ENCODE data around the gene IRF5.
"Not testable (repeated sequence)": the region's sequence is repeated elsewhere in the genome, so short reads cannot be mapped to it uniquely, and the experiment has no call there.

IRF5 gene

DNA sequence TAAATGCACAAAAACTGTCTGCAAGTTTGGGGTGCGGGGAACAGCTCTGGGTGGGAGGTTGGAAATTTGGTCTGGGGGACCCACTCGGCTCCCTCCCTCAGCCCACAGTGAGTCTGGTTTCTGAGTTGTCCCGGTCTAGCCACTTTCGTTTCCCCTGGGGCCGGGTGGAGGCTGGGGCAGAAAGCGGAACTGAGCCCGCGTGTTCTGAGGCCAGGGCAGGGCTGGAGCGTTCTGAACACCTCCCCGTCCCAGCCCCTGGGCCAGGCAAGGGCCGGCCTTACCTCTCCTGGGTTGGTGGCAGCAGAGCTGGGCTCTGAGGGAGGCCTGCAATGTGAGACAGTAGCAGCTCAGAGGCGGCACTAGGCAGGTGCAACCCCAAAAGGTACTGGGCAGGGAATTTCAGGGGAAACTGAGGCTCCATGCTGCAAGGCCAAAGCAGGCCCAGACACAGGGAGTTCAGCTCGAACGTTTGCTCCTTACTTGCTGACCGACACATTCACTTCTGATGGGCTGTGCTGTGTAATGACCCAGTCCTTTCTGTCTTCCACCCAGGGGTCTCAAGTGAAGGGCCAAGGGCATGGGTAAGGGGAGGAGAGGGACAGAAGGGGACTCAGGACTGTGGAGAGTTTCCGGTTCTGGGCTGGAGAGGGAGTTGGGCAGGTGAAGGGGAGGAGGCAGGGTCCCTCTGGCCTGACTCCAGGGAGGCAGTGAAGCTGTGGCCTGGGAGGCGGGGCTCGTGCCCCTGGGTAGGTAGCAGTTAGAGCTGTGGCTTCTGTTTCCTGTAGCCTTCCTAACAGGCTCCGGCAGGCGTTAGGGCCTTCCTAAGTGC is 3.0 kb downstream of the IRF5 start:
- DNase-seq = peak; percentile 92

DNA sequence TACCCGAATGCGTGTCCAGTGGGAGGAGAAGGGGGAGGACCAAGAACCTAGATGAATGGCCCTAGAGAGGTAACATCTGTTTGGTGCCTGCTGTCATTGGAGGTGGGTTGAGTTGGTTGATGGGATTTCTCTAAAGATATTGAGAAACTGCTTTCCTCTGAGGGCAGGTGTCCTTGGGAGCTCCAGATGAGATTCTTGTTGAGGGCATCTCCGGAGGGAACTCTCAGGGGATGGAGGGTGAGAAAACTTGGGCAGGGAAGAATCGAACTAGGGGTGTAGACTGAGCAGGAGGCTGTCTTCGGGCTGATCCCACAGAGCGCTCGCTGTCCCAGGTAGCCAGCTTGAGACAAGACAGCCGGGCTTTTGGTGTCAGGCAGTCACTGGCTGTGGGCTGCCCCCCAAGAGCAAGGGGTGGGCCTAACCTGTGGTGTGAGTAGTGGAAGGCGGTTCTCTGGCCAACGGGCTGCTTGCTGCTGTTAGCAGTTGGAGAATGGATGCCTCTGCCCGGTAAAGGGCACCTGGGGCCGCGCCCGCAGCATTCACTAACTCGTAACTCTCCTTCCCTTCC is 3.7 kb downstream of the IRF5 start:
- DNase-seq = no peak

DNA sequence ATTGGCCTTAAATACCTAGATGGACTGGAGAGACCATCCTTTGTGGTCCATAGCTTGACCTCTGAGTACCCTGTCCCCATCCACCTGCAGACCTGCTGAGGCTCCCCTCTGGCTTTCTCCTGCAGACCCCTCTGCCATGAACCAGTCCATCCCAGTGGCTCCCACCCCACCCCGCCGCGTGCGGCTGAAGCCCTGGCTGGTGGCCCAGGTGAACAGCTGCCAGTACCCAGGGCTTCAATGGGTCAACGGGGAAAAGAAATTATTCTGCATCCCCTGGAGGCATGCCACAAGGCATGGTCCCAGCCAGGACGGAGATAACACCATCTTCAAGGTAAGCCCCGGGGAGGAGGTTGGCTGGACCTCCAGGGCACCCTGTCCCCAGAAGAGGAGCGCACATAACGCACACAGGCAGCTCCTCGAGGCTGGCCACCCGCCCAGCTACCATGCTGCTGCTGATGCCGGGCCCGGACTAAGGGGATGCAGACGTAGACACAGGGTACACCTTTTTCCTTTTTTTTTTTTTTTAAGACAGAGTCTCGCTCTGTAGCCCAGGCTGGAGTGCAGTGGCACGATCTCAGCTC is 4.3 kb downstream of the IRF5 start:
- DNase-seq = no peak

DNA sequence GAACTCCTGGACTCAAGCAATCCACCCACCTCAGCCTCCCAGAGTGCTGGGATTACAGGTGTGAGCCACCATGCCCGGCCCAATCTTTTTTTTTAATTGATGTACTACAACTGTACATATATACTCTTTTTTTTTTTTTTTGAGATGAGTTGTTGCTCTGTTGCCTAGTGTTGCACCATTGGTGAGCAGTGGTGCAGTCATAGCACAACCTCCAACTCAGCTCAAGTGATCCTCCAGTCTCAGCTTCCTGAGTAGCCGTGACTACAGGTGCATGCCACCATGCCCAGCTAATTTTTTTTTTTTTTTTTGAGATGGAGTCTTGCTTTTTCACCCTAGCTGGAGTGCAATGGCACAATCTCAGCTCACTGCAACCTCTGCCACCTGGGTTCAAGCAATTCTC is 5.5 kb downstream of the IRF5 start:
- not testable (repeated sequence) for DNase-seq

DNA sequence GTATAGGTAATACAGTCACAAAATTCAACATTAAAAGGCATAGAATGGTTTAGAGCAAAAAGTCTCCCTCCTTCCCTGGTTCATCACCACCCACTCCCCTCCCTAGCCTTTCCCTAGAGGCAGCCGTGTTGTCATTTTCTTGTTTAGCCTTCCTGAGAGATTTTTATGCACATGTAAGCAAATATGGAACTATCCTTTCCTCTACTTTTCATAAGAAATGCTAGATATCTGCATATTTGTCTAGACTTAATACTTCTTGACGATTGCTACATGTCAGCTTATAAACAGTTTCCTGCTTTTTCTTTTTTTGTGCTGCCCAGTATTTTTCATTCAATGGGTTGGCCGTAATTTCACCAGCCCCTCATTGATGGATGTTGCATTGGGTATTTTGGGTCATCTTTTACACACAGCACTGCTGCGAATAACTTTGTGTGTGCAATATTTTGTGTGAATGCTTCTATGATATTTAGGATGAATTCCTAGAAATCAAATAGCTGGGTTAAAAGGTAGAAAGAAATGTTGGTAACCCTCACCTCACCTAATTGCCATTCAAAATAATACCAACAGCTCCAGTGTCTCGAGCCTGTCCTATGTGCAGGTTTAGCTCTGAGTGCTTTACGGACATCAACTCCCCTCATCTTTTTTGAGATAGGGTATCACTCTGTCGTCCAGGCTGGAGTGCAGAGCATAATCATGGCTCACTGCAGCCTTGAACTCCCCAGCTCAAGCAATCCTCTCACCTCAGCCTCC is 6.9 kb downstream of the IRF5 start:
- no peak for DNase-seq

DNA sequence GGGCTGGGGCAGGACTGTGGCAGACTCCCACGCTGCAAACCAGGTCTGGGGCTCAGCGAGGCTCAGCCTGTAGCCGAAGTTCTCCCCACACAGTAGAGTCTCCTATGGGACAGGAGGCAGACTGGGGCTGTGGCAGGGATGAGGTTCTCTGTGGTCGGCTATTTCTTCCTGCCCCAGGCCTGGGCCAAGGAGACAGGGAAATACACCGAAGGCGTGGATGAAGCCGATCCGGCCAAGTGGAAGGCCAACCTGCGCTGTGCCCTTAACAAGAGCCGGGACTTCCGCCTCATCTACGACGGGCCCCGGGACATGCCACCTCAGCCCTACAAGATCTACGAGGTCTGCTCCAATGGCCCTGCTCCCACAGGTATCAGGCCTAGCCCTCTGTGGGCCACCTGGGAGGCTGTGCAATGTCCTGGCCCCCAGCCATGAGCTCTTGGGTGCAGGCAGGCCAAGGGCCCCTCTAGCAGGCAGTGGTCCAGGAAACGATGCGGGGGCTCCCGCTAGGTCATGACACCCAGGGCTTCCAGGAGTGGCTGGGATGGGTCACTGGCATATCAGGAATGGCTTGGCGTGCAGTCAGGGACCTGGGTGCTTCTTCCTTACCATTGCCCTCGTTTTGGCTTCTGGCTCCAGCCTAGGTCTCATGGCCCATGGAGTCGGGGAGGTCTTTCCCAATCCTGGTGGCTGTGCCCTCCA is 8.1 kb downstream of the IRF5 start:
- DNase-seq = no peak

DNA sequence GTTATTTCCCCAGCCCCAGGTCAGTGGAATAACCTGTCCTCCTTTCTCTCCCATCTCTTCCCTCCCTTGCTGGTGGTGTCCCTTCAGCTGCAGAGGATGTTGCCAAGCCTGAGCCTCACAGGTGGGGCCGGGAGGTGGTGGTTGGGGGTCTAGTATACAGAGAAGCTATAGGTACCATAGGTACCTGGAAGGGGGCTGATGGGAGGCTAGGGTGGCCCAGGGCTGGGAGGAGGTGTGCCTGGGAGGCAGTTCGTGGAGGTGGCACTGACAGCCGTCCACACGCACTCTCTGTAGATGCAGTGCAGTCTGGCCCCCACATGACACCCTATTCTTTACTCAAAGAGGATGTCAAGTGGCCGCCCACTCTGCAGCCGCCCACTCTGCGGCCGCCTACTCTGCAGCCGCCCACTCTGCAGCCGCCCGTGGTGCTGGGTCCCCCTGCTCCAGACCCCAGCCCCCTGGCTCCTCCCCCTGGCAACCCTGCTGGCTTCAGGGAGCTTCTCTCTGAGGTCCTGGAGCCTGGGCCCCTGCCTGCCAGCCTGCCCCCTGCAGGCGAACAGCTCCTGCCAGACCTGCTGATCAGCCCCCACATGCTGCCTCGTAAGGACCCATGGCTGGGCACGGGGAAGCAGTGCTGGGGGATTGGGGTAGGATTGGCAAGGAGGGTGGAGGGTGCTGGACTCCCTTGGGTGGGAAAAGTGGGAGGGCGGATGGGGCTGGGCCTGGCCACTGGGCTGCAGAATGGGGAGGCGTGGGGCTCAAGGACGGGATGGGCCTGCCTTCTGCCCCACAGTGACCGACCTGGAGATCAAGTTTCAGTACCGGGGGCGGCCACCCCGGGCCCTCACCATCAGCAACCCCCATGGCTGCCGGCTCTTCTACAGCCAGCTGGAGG is 9.5 kb downstream of the IRF5 start:
- no peak for DNase-seq

DNA sequence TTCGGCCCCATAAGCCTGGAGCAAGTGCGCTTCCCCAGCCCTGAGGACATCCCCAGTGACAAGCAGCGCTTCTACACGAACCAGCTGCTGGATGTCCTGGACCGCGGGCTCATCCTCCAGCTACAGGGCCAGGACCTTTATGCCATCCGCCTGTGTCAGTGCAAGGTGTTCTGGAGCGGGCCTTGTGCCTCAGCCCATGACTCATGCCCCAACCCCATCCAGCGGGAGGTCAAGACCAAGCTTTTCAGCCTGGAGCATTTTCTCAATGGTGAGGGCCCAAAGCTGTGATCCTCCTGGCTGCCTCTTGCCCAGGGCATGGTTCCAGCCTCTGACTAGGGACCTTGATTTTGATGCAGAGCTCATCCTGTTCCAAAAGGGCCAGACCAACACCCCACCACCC is 10.1 kb downstream of the IRF5 start:
- no peak for DNase-seq

DNA sequence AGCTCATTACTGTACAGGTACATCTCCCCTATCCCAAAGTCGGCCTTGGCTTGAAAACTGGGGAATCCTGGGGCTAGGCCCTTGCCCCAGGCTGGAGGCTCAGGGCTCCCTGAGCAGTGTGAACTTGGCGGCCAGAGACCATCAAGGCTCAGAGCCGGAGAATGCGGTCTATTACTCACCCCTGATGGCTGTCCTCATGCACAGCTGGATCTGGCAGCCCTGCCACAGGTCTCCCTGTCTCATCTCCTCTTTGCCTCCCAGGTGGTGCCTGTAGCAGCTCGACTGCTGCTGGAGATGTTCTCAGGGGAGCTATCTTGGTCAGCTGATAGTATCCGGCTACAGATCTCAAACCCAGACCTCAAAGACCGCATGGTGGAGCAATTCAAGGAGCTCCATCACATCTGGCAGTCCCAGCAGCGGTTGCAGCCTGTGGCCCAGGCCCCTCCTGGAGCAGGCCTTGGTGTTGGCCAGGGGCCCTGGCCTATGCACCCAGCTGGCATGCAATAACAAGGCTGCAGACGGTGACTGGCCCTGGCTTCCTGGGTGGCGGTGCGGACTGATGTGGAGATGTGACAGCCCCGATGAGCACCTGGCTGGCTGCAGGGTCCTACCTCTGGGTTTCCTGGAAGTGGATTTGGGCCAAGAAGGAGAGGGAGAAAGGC is 10.7 kb downstream of the IRF5 start:
- no peak for DNase-seq

DNA sequence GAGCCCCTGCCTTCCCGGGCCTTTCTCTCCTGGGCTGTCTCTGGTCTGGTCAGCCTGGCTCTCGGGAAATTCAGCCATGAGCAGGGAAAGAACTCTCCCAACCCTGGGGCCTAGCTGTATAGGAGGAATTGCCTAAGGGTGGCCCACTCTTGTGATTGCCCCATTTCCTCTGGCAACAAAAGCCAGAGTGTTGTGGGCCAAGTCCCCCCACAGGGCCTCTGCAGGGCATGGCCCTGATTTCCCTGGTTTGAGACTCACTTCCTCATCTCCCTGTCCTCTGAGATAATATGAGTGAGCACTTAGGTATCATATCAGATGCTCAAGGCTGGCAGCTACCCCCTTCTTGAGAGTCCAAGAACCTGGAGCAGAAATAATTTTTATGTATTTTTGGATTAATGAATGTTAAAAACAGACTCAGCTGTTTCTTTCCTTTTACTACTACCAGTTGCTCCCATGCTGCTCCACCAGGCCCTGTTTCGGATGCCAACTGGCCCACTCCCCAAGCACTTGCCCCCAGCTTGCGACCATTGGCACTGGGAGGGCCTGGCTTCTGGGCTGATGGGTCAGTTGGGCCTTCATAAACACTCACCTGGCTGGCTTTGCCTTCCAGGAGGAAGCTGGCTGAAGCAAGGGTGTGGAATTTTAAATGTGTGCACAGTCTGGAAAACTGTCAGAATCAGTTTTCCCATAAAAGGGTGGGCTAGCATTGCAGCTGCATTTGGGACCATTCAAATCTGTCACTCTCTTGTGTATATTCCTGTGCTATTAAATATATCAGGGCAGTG is 11.4 kb downstream of the IRF5 start:
- peak; percentile 78 for DNase-seq

DNA sequence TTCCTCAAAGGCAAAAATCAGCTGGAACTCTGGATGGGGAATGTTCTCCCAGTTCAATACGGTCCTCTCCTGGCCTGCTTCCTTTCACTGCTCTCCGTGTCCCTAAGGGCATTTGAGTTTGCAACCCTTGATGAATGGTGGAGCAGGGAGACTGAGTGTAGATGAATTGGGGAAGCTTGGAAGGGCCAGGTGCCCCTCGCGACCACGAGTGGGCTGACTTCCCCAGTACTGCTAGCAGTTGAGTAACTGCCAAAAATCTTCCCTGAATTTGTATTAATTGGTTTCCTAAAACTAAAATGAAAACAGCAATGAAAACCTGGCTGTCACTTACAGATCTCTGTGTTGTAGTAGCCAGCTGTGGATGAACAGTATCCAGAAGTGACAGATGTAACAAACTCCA is 13.6 kb downstream of the IRF5 start:
- peak; percentile 30 for DNase-seq

DNA sequence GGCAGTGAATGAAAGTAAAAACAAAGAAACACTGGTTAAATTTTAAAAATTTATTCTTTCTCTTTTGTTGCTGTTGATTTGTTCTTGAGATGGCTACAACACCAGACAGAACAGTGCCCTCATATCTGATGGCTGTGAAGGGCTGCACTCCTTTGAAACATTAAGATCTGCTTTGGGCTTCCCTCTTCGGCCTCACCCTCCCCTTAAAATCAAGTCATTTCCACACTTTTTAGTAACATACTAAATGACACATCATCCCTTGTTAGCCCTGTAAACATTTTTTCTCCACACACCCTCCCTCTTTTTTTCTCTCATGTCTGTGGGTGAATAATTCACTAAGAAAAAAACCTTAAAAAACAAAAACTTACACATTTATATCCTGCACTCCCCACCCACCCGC is 16.4 kb downstream of the IRF5 start:
- no peak for DNase-seq

DNA sequence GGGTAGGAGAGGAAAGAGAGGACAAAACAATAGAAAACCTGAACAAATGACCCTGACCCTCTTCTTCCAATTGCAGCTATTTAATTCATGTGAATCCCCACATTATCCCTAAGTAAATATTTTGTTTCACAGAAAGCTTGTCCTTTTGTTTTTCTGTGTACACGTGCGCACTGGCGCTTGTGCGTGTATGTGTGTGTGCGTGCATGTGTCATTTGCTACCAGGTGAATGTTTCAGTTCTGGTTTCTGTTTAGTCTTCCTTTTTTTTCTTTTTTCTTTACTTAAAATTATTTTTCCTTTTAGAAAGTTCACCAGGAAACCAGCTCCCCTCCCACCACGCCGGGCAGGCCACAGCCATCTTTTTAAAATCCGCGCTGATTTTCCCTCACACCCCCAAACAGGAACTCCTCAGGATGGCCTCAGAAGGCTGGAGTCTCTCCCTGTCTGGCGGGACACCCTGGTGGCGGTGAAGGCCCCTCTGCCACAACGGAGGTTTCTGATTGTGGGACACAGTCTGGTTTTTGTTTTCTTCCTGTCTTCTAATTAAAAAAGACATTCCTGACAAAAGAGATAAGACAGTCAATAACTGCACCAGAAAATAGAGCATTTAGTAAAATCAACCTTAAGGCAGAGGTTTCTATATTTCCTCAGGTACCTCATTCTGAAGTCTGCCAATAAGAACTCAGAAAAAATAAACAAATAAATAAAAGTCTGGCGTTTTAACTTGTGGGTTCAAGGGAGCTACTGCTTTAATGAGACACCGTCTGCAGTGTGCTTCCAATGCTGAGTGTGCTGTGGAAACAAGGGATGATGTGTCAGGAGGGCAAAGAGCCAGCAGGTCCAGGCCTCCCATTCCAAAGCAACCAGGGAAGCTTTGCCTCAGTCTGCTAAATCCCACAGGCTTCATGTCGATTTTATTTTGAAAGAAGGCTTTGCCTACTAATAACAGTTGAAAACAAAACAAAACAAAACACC is 17.4 kb downstream of the IRF5 start:
- no peak for DNase-seq

DNA sequence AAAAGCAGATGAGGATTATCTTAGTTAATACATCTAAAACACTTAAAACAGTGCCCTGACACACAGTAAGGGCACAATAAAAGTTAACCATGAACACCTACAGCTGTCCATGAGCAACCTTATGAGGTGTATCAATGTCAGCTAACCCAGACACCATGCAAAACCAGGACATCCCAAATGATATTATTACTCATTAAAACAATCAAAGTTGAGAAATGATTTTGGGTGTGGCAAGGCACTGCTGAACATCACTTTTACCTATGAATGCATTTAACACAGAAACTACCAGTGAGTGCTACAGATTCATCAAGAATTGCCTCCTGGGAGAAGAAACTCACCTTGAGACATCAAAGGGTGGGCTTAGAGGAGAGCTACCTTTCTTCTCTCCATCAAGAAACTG is 18.3 kb downstream of the IRF5 start:
- DNase-seq = no peak

DNA sequence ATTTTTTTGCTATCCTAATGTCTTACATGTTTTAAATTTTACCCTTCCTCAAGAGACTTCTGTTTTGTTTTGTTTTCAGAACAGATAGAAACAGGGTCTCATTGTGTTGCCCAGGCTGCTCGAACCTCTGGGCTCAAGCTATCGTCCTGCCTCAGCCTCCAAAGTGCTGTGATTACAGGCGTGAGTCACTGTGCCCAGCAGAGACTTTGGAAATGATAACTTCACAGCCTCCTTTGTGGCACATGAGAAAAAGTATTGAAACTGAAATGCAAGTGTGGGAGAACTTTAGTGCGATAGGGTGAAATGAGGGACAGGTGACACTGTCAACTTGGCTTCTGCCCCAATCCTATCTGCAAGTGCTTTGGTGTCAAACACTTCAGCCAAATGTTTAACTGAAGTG is 21.6 kb downstream of the IRF5 start:
- no peak for DNase-seq

DNA sequence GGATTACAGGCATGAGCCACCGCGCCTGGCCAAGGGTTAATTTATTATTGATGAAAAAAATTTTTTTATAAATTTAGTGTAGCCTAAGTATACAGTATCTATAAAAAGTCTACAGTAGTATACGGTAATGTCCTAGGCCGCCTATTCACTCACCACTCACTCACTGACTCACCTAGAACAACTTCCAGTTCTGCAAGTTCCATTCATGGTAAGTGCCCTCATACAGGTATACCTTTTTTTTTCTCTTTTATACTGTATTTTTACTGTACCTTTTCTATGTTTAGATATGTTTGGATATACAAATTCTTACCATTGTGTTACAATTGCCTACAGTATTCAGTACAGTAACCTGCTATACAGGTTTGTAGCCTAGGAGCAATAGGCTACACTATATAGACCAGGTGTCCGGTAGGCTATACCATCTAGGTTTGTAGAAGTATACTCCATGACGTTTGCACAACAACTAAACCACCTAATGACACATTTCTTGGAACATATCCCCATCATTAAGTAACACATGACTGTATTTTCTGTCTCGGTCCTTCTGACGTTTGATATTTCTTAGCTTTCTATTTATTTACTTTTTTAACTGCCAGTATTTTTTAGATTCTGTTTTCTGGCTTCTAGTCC is 23.4 kb downstream of the IRF5 start:
- no peak for DNase-seq

DNA sequence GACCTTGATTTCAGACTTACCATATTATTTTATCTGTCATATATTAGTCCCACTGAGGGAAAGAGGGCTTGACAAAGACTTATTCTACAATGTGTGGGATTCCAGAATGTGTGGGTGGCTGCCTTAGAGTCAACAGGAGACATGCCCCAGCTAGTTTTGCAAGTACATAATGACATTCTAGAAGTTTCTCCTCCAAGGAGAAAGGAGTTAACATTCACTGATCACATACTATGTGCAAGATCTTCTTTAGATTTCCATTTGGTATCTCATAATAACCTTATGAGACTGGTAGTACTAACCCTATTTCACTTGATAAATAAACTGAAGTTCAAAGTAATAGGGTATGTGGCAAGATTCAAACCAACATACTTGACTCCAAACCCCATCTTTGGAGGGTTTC is 25.2 kb downstream of the IRF5 start:
- peak; percentile 61 for DNase-seq

DNA sequence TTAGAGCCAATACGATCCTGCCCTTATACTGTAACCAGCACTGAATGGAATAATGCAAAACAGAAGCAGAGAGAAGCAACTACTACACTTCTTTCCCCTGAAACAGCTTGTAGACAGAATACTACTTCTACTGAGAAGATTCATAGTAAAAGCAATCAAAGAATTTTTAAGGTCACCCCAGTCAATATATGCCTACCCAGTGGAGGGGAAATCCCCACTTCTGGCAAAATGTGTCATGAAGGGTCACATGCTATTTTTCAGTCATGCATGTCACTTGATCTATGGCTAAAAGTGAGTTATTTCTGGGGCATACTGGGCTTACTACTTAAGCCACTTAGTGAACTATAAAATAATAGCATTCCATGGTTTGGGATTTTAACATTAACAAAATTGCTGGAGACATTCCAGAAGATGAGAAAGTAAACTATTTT is 25.6 kb downstream of the IRF5 start:
- peak; percentile 91 for DNase-seq

DNA sequence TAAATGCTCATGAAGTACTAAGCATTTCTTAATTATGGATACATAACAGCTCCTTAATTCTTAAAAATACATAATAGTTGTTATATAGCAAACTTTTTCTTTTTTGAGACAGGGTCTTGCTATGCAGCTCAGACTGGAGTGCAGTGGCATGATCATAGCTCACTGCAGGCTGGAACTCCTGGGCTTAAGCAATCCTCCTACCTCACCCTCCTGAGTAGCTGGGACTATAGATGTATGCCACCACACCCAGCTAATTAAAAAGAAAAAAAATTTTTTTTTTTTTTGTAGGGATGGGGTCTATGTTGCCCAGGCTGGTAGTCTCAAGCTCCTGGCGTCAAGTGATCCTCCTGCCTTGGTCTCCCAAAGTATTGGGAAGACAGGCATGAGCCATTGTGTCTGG is 30.9 kb downstream of the IRF5 start:
- no peak for DNase-seq

Data from inflammatory macrophage treated with lipopolysaccharide for 4 hours (primary cell).